Measurements from ENCODE around the gene EFNA5.

DNA sequence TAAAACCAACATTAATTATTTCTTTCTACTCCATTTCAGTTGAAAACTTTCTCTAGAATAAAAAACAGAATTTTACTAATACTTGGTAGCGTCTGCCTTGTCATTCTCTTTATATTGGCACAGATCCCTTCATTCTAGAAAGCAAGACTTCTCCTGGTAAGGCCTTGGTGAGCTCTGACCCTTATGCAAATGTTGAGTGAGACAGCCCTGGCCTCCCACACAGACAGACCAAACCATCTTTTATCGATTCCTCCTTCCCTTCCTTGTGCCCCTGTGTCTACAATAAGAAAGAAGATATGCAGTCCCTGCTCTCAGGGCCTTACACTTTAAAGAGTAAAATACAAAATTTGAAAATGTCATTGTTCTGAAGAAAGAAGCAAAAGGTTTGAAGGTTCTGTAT lies 262.2 kb downstream of the EFNA5 start:
- TF ChIP-seq, protein P1, sequence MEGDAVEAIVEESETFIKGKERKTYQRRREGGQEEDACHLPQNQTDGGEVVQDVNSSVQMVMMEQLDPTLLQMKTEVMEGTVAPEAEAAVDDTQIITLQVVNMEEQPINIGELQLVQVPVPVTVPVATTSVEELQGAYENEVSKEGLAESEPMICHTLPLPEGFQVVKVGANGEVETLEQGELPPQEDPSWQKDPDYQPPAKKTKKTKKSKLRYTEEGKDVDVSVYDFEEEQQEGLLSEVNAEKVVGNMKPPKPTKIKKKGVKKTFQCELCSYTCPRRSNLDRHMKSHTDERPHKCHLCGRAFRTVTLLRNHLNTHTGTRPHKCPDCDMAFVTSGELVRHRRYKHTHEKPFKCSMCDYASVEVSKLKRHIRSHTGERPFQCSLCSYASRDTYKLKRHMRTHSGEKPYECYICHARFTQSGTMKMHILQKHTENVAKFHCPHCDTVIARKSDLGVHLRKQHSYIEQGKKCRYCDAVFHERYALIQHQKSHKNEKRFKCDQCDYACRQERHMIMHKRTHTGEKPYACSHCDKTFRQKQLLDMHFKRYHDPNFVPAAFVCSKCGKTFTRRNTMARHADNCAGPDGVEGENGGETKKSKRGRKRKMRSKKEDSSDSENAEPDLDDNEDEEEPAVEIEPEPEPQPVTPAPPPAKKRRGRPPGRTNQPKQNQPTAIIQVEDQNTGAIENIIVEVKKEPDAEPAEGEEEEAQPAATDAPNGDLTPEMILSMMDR (IDR thresholded peaks at IDR 0.05; ENCODE audit: low read length): no peak
- no peak for TF ChIP-seq EZH2 (IDR thresholded peaks at IDR 0.05; ENCODE audit: borderline replicate concordance, low read length)

Measured in OCI-LY1 (cell line).